IPS DF 4.7 (cell line): ENCODE measurements around the gene JMJD4.

Experiments used
- DNase-seq: peaks from one replicate; pipeline ENCODE4 v3.0.0-alpha.2; 2013; ENCODE audit warnings: low spot score; ENCODE audit errors: extremely low read depth

Gene JMJD4, protein sequence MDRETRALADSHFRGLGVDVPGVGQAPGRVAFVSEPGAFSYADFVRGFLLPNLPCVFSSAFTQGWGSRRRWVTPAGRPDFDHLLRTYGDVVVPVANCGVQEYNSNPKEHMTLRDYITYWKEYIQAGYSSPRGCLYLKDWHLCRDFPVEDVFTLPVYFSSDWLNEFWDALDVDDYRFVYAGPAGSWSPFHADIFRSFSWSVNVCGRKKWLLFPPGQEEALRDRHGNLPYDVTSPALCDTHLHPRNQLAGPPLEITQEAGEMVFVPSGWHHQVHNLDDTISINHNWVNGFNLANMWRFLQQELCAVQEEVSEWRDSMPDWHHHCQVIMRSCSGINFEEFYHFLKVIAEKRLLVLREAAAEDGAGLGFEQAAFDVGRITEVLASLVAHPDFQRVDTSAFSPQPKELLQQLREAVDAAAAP

DNA sequence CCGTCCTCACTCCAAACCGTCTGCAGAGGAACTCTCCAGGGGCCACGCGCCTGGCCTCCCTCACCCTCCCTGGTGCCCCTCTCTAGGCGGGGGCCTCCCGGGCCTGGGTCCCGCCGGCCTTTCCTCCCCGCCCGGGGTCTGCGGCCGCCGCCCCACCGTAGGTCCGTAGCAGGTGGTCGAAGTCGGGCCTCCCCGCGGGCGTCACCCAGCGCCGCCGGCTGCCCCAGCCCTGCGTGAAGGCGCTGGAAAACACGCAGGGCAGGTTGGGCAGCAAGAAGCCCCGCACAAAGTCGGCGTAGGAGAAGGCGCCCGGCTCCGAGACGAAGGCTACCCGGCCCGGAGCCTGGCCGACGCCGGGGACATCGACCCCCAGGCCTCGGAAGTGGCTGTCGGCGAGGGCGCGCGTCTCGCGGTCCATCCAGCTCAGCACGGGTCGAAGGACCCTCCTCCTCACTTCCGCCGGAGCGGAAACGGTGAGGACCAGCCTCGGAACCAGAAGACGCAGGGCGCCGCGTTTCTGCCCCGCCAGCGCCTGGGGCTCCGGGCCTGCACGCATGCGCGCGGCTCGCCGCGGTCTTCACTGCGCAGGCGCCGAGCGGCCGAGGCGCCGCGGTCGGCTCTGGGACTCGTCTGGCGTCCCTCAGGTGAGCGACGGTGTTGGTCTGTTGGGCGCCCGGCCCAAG is at the start of gene JMJD4, which contains the start of gene SNAP47:
TSS of gene JMJD4 (minus strand) at position 447 of the 683 bp plus-strand sequence. CDS start at position 418, 29 bp downstream.
TSS of gene SNAP47 (plus strand) at position 580 of the 683 bp plus-strand sequence. CDS start 12,302 bp downstream, outside the sequence.
- no peak for DNase-seq

DNA sequence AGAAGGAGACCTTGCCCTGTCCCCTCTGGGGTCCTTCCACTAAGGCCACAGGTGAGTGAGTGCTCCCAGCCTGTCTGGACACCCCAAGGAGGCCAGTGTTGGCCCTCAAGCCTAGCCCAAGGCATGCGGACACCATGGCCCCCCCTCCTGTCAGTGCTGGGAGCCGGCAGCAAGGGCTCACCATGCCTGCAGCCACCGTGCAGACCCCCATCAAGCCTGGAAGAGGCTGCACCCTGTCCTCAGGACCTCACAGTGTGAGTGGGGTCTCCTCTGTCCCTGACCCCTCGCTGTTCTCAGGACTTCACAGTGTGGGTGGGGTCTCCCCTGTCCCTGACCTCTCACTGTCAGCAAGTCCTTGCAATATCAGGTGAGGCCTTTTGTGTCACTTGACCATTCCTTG is 47.1 kb upstream of the JMJD4 start:
- DNase-seq = no peak

DNA sequence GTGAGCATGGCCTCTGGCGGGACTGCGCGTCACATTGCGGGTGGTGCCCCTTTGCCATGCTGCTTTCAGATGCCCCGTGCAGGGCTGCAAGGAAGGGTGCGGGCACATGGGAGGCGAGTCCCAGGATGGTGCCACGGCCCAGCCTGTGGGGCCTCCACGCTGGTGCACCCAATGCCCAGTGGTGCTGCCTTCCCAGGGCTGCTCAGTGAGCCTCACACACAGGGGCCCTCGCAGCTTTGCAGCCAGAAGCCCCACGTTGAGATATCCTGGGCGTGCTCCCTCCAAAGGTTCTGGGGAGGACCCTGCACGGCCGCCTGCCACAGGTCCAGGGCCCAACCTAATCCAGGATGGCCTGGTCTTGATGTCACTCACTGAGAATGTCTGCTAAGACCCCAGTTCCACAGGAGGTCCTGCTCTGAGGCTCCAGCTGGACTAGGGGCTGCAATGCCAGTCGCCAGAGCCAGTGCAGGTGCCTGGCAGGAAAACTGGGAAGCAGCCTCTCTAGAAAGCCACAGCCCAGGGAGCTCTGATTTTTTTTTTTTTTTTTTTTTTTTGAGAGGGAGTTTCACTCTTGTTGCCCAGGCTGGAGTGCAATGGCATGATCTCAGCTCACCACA is 46.3 kb upstream of the JMJD4 start:
- no peak for DNase-seq

DNA sequence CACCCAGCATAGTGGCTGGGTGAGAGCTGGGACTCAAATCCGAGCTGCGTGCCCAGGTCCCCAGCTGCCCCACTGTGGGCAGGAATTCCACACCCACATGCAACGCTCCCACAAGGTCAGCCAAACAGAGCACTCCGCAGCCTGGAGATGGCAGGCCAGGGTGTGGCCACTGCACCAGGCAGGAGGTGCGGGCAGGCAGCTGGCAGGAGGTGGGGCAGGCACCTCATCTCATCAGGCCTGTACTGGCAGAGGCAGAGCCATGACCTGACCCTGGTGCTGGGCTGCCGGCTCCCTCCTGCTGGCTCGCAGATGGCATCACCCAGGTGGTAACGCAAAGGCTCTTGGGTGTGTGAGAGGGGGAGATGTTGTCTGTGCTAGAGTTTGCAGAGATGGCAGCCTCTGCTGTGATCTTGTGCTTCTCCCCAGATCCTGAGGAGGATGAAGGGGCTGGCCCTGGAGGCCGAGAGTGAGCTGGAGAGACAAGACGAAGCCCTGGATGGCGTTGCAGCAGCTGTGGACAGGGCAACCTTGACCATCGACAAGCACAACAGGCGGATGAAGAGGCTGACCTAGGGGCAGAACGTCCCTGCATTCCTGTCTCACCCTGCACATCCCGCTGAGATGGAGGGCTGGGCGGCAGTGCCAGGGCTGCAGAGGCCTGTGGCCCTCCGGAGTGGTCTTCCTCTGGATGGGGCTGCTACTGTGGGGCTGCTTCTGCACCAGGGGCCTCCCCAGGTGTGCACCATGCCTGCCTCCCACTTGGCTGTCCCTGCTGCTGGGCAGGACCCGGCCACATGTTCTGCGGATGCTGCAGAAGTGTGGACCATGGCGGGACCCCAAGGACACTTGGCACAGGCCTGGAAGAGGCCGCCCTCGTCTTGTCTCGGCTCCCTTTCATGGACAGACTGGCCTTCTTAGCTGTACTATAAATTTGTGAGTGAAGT is 45.3 kb upstream of the JMJD4 start:
- DNase-seq = no peak

DNA sequence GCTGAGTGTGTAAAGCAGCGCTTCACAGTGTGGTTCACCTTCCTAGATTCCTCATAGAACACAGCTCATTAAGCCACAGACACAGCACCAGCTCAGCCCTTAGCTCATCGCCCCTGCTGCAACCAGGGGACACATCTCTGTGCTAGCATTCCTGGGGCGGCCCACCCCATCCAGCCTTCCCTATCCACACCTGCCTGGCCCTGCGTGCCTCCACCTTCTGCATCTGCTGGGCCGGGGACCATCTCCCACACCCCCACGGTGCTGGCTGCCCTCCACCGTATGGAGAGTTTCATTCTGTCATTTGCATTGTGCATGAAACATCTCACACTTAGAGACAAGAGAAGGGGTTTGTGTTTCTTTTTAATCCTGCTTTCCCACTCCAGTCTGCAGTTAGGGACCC is 44.6 kb upstream of the JMJD4 start:
- DNase-seq = no peak

DNA sequence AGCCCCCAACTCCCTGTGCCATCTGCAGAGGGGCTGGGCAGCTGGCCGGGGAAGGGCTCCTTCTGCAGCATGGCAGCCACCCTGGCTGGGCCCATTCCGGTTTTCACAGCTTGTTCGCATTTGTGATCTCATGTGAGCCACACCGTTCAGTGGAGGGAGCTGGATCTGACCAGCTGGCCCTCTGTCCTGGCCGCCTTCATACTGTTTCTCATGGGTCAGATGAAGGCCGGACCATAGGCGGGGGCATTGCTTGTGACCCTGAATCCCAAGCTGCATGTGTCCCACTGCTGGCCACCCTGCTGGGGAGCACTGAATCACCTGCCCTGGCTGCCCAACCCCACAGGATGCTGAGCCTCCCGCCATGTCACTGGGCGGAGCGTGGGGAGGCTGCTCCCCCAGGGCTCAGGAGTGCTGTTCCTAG is 43.9 kb upstream of the JMJD4 start:
- DNase-seq = no peak

DNA sequence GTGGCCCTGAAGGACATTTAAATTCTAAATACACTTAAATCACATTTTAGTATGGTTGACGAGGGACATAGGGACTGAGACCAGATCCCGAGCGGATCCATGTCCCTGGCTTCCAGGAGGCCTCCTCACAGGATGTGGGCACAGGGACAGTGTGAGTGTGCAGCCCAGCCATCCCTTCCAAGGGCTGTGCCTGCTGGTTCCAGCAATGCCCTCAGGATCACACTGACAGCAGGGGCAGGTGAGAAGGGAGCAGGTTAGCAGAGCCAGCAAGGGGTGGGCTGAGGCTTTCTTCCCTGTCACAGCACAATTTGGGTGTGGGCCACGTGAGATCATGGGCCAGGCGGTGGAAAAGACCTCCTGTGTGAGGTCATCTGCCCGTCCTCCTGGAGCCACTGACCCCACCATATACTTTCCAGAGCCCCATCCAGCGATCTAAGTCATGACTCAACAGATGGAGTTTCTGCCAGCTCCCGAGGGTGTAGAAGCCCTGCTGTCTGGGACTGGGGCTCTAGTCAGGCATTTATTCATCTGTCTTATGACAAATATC is 43.4 kb upstream of the JMJD4 start:
- no peak for DNase-seq

DNA sequence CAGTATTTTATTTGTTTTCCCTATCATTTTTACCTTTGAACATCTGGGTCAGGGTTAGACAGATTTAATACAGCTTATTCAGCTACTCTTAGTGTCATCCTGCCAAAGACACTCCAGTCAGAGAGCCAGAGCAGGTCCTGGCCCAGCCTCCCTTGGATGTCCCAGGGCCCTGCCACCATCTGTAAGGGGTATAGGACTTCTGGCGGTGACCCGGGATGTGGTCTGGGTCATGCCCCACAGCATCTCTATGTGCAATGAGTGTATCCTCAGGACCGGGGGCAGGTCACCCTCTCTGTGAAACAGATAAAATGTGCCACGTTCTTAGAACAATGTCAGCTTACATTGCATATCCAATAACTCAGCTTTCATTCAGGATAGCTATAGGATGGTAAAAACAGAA is 42.5 kb upstream of the JMJD4 start:
- no peak for DNase-seq

DNA sequence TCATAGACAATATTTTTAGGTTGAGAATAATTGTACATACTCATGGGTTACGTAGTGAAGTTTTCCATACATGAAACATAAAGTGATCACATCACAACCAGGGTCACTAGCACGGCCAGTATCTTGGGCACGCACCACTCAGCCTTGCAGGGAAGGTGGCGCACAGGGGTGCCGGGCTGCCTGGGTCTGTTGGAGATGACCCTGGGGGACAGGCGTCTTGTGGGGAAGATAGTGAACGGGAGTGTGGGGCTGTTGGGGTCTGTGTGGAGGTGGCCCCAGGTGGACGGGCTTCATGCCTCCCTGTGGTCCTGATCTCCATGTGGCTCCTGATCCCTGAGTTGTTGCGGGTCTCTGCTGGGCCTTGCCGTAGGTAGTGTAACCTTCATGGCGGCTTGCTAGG is 42.1 kb upstream of the JMJD4 start:
- DNase-seq = no peak

DNA sequence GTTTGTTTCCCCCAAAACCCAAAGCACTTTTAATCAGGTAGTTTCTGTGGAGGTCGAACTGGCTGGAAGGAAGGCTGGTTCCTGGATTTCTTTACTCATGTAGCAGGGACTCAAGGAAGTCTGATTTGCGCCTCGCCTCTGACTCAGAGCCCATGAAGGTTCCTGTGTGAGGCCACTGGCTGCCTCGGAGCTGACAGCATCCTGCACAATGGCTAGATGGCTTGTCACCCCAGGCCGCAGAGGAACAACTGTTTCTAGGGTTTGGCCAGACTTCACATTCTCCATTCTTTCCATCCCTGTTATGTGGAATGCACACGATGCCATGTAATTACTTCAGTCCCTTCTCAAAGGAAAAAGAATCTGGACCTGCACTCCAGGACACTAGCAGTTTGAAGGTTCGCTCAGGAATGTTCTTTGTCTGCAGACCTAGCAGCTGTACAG is 41.2 kb upstream of the JMJD4 start:
- no peak for DNase-seq

DNA sequence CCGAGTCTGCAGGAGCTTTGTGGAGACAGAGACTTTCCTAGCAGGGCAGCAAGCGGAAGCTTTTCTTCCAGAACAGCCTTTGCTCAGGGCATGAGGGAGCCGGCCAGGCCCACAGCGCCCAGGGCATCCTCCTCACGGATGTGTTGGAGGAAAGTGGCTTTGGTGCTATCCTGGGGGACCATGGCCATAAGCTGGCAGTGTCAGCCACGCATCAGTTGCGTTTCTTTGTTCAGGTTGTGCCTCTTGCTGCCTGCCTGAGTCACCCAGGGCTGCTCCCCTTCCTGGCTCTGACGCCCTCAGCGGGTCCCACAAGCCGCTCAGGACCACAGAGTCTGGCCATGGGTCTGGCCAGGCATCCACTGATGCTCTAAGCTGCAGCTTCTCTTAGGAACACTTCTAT is 40.7 kb upstream of the JMJD4 start:
- no peak for DNase-seq

DNA sequence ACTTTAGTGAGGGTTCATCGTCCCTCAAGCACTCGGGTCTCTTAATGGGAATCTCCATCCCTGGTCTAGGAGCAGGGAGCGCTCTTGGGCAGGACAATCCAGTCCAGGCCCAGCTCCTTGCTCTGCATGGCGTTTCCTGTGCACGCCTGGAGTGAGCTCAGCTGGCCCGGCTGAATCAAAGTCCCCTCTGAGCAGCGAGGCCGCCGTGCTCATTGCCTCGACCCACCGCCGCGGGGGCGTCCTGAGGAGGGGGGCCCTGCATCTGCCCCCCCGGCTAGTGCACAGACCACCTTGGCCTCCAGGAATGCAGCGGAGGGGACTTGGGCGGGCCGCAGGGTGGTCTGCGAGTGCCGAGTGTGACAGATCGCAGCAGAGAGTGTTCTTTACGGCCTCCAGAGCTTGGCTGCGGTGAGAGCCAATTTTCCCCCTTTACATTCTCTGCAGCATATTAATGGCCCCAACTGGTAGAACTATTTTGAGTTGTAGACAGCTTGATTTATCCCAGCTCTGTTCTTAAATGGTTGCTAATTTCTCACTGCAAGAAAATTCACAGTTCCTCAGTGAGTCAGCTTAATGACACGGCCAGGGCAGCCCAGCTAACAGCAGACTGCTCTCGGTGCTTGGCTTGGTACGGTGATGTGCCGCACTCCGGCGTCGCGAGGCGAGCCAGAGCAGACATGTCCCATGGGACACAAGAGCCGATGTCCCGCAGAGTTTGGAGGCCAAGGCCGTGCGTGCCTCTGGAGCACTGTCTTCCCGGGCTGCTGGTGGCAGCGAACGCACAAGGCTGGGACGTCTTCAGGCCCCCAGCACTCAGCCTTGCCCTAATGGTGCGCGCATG is 39.9 kb upstream of the JMJD4 start:
- DNase-seq = no peak

DNA sequence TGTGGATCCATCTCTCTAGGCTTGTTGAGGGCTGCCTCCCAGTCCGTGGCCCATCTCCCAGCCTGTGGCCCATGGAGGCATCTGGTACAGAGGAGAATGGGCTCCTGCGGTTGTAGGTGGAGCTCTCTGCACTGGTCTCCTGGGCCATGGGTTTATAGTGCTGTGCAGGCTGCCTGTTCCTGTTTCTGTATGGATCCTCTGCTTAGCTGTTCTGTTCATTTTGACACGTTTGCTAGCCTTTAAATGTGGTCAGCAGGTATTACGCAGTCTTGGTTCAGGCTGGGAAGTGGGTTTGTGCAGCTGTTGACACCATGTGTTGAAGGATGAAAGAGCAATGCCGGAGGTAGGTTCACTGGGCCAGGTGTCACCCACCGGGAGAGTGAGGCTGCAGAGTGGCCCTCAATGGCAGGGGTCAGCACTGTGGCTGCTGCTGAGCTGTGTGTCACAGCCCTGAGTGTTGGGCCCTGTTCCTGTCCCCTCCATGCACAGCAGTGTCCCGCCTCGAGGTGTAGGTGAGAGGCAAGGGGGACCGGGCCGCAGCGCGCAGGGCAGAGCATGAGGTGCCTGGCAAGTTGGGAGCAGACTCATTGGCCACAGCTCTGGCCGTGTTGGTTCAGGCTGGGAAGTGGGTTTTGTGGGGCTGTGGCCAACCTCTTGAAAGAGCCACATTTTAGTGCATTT is 39.1 kb upstream of the JMJD4 start:
- DNase-seq = no peak

DNA sequence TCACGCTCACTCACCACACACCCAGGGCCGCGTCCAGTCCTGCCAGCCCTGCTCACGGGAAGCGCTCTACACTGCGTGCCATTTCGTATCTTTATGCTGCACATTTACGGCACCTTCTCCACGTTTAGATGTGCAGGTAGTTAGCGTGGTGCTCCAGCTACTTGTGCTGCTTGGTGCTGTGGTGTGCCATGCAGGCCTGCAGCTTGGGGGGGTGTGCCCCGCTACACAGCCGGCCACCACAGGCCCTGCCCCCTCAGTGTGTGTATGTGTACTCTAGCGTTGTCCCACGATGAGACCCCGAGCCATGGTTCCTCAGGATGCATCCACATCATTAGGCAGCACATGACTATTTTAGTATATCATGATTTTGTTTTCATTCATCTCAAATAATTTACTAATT is 38.5 kb upstream of the JMJD4 start:
- no peak for DNase-seq

DNA sequence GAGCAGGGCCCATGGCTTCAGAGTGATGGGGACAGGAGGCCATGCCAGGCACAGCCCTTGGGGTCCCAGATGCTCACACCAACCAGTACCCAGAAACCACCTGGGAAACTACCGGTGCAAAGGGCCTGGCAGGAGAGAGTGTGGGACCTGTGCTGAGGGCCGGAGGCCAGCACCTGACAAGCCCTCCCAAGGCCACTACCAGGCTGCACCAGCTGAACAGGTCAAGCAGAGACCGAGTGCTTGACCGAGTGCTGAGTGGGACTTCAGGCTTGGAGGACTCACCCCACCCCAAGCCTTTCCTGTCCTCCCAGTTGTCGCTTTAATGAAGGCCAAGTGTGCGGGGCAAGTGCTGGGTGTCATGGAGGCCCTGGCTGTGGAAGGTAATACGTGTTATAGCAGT is 36.7 kb upstream of the JMJD4 start:
- no peak for DNase-seq

DNA sequence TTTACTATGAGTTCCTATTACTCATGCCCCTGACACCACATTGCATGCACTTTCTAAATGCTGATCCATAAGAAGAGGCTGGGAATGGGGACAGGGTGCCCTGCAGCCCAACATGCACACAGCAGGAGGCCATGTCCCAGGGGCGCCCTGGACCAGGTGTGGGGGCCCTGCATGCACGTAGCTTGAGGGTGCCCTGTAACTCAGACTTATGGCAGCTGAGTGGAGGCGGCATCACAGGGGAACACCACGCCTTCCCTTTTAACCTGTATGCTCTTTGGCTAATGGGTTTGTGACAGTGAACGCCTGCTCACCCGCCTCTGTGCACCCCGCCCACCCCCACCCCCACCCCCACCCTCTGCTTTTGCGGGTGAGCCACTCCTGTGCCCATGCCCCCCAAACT is 36.2 kb upstream of the JMJD4 start:
- DNase-seq = no peak

DNA sequence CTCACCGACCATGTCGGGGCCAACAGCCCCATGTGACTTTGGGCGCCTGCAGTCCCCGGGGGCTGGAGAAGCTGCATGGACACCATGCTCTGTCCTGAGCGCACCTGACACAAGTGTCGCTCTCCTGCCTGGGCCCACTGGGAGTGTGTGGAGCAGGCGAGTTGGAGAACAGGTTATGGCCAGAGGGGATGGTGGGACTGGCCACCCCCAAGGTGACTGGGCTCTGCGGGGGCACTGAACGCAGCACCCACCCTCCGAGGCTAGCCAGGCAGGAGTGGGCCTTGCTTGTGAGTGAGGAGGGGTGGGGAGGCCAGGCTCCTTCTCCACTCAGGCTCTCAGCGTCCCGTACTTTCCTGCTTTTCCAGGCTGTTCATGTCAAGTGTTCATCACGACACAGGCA is 35.7 kb upstream of the JMJD4 start:
- DNase-seq = no peak

DNA sequence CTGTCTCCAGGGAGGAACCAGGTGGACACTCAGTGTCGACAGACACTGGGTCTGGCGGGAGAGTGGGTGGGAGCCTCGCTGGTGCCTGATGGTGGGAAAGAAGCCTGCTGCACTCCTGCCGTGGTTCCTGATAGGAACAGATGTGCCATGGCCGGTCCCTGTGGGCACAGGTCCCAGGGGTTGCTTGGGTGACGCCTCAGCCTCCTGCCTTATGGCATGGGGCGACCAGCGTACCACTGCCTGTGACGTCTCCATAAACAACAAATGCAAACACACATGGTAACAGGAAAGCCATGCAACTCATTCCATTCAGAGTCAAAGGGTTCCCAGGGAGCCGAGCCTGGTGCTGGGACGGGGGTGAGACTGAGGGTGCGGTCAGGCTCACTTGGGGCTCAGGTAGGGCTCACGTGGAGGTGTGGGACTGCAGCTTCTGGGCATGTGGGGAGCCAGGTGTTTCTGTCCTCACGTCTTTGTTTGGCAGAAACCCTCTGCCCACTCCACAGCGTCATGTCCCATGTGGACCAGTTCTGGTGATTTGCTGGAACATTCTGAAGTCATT is 34.9 kb upstream of the JMJD4 start:
- DNase-seq = no peak
